Neural cell (in vitro differentiated cells): ENCODE data around the gene PPP1R27. TPM values are rescaled to one million over a fixed set of nuclear protein-coding genes. Genes with fewer than 3 reads are reported as not detected.

Experiments used
- H2AFZ ChIP-seq: fragments of 200-600, 300-800 bp; sonication (generic), shearing (Covaris generic); 2 replicates; pipeline ENCODE4 v1.6.0; 2014; ENCODE audit warnings: low read depth, mild to moderate bottlenecking, antibody characterized with exemption, low read length, moderate library complexity
- H3F3A ChIP-seq: fragments of 200-600 bp; shearing (Covaris generic); 2 replicates; pipeline ENCODE4 v1.6.1; 2016; ENCODE audit warnings: mild to moderate bottlenecking, moderate library complexity, mixed read lengths, antibody characterized with exemption, low read length; ENCODE audit not compliant: insufficient read depth, poor library complexity, severe bottlenecking
- H3K27ac ChIP-seq: fragments of 200-600, 300-800 bp; sonication (generic), shearing (Covaris generic); 2 replicates; pipeline ENCODE4 v1.5.1; 2014; ENCODE audit warnings: mild to moderate bottlenecking, low read length, moderate library complexity
- H3K27me3 ChIP-seq: fragments of 300-800, 200-600 bp; sonication (generic), shearing (Covaris generic); 2 replicates; pipeline ENCODE4 v1.6.0; 2014; ENCODE audit warnings: mild to moderate bottlenecking, low read depth, low read length, moderate library complexity; ENCODE audit not compliant: insufficient read depth
- H3K36me3 ChIP-seq: fragments of 300-800, 200-600 bp; sonication (generic), shearing (Covaris generic); 2 replicates; pipeline ENCODE4 v1.5.1; 2014; ENCODE audit warnings: mild to moderate bottlenecking, antibody characterized with exemption, low read length, moderate library complexity; ENCODE audit not compliant: insufficient read depth
- H3K4me2 ChIP-seq: fragments of 300-800, 200-600 bp; sonication (generic), shearing (Covaris generic); 2 replicates; pipeline ENCODE4 v1.6.0; 2014; ENCODE audit warnings: mild to moderate bottlenecking, low read length
- H3K4me3 ChIP-seq: fragments of 300-800, 200-600 bp; sonication (generic), shearing (Covaris generic); 2 replicates; pipeline ENCODE4 v1.5.1; 2014; ENCODE audit warnings: mild to moderate bottlenecking, low read length, moderate library complexity
- H3K79me2 ChIP-seq: fragments of 200-600 bp; shearing (Covaris generic); replicated peaks from 2 replicates; pipeline ENCODE4 v1.6.0; 2014; ENCODE audit warnings: mild to moderate bottlenecking, low read length, moderate library complexity; ENCODE audit not compliant: insufficient read depth
- H3K9ac ChIP-seq: fragments of 300-800, 200-600 bp; sonication (generic), shearing (Covaris generic); 2 replicates; pipeline ENCODE4 v1.6.1; 2016; ENCODE audit warnings: mild to moderate bottlenecking, low read length, mixed read lengths
- H3K9me2 ChIP-seq: fragments of 200-600 bp; shearing (Covaris generic); 2 replicates; pipeline ENCODE4 v1.6.1; 2016; ENCODE audit warnings: mild to moderate bottlenecking, low read length, mixed read lengths; ENCODE audit not compliant: insufficient read depth
- H3K9me3 ChIP-seq: fragments of 200-600, 300-800 bp; sonication (generic), shearing (Covaris generic); 2 replicates; pipeline ENCODE4 v1.6.1; 2016; ENCODE audit warnings: mild to moderate bottlenecking, mixed run types, low read length, moderate library complexity, mixed read lengths
- H4K20me1 ChIP-seq: fragments of 200-600 bp; shearing (Covaris generic); 2 replicates; pipeline ENCODE4 v1.6.1; 2016; ENCODE audit warnings: mild to moderate bottlenecking, mixed run types; ENCODE audit not compliant: insufficient read depth
- EP300 ChIP-seq: fragments of 450-650 bp; conservative IDR thresholded peaks from 2 replicates; pipeline ENCODE4 v1.6.1; 2014; ENCODE audit warnings: antibody characterized with exemption, mild to moderate bottlenecking, moderate library complexity; ENCODE audit not compliant: poor library complexity, severe bottlenecking
- EZH2 ChIP-seq: fragments of 200-600, 300-800 bp; shearing (Covaris generic), sonication (generic); IDR thresholded peaks from 2 replicates; pipeline ENCODE4 v1.6.1; 2014; ENCODE audit warnings: antibody characterized with exemption, low read length, borderline replicate concordance, mild to moderate bottlenecking; ENCODE audit not compliant: insufficient read depth, poor library complexity, severe bottlenecking
- MXI1 ChIP-seq: fragments of 450-650 bp; conservative IDR thresholded peaks from 2 replicates; pipeline ENCODE4 v1.6.1; 2014; ENCODE audit warnings: antibody characterized with exemption, mild to moderate bottlenecking; ENCODE audit not compliant: poor library complexity, severe bottlenecking
- POLR2AphosphoS5 ChIP-seq: IDR thresholded peaks from 2 replicates; pipeline ENCODE4 v1.6.1; 2012
- RAD21 ChIP-seq: fragments of 450-650 bp; conservative IDR thresholded peaks from 2 replicates; pipeline ENCODE4 v1.6.1; 2014; ENCODE audit warnings: antibody characterized with exemption, mild to moderate bottlenecking, moderate library complexity
- SMC3 ChIP-seq: fragments of 450-650 bp; conservative IDR thresholded peaks from 2 replicates; pipeline ENCODE4 v1.6.1; 2014; ENCODE audit warnings: antibody characterized with exemption, mild to moderate bottlenecking, moderate library complexity; ENCODE audit not compliant: poor library complexity
- TAF1 ChIP-seq: IDR thresholded peaks from 2 replicates; pipeline ENCODE4 v1.6.1; 2012; ENCODE audit warnings: low read depth
- polyA plus RNA-seq: library from polyadenylated mRNA; depleted of rRNA; stranded (reverse); fragments of >200 nt; gene quantifications from 2 replicates; pipeline ENCODE4 v1.2.3, GENCODE V29; 2014
- TF ChIP-seq, protein P1 (sequence below): IDR thresholded peaks from 2 replicates; pipeline ENCODE4 v1.6.1; 2012; ENCODE audit warnings: borderline replicate concordance
- TF ChIP-seq, protein P2 (sequence below): fragments of 450-650 bp; IDR thresholded peaks from 2 replicates; pipeline ENCODE4 v1.5.1; 2014; ENCODE audit warnings: antibody characterized with exemption, mild to moderate bottlenecking, moderate library complexity; ENCODE audit not compliant: poor library complexity, severe bottlenecking

PPP1R27 gene
- polyA plus RNA-seq, 1 donor from 2014 or later = not detected

DNA sequence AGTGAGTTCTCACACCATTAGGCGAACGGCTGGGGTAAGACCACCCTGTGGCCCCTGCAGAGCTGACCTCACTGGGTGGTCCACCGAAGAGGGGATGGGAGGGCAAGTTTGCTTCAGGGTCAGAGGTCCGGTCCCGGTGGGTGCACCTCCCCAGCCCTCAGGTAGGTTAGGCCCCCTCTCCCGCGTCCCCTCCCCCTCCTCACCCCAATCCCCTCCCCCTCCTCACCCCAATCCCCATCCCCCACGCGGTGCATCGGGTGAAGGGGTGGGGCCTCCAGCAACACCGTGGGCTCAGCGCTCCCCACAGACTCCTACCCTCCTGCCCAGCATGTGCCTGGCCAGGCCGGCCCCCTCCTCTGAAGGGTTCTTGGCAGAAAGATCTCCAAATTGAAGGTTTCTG lies 15.1 kb downstream of the PPP1R27 start:
- no peak overlapping the region for H3K9ac ChIP-seq

DNA sequence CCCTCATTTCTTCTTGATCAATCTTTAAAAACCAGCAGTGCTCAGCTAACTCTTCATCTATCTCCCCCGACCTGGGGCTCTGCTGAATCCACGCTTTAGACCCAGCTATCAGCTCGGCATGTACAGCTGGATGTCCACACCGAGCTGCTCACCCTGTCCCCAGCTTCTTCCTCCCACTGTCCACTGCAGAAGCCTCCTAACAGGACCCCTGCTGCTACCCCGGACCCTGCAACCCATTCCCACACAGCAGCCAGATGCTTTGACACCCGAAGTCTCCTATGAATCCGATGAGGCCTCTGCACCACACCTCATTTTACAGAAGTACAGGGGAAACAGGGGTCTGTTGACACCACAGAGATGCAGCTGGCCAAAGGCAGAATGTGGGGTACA lies 17.1 kb downstream of the PPP1R27 start:
- Histone ChIP-seq H4K20me1 (no peaks in the 10 kb centered on the region), H3K9me2 (no peaks in the 10 kb centered on the region), H3K9me3 (no peaks in the 10 kb centered on the region), H3K27ac (no peak overlapping the region), H3K4me3 (no peak overlapping the region), H3K79me2 (no peaks in the 10 kb centered on the region), H3F3A (no peaks in the 10 kb centered on the region), H3K36me3 (no peaks in the 10 kb centered on the region), H2AFZ (no peak overlapping the region), H3K9ac (no peak overlapping the region), H3K27me3 (no peaks in the 10 kb centered on the region), H3K4me2 (no peak overlapping the region)
- TF ChIP-seq EP300 (no peak), POLR2AphosphoS5 (no peak), SMC3 (no peak), TAF1 (no peak), EZH2 (no peak), MXI1 (no peak), RAD21 (no peak)
- TF ChIP-seq, protein P1, sequence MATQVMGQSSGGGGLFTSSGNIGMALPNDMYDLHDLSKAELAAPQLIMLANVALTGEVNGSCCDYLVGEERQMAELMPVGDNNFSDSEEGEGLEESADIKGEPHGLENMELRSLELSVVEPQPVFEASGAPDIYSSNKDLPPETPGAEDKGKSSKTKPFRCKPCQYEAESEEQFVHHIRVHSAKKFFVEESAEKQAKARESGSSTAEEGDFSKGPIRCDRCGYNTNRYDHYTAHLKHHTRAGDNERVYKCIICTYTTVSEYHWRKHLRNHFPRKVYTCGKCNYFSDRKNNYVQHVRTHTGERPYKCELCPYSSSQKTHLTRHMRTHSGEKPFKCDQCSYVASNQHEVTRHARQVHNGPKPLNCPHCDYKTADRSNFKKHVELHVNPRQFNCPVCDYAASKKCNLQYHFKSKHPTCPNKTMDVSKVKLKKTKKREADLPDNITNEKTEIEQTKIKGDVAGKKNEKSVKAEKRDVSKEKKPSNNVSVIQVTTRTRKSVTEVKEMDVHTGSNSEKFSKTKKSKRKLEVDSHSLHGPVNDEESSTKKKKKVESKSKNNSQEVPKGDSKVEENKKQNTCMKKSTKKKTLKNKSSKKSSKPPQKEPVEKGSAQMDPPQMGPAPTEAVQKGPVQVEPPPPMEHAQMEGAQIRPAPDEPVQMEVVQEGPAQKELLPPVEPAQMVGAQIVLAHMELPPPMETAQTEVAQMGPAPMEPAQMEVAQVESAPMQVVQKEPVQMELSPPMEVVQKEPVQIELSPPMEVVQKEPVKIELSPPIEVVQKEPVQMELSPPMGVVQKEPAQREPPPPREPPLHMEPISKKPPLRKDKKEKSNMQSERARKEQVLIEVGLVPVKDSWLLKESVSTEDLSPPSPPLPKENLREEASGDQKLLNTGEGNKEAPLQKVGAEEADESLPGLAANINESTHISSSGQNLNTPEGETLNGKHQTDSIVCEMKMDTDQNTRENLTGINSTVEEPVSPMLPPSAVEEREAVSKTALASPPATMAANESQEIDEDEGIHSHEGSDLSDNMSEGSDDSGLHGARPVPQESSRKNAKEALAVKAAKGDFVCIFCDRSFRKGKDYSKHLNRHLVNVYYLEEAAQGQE = no peak
- TF ChIP-seq, protein P2, sequence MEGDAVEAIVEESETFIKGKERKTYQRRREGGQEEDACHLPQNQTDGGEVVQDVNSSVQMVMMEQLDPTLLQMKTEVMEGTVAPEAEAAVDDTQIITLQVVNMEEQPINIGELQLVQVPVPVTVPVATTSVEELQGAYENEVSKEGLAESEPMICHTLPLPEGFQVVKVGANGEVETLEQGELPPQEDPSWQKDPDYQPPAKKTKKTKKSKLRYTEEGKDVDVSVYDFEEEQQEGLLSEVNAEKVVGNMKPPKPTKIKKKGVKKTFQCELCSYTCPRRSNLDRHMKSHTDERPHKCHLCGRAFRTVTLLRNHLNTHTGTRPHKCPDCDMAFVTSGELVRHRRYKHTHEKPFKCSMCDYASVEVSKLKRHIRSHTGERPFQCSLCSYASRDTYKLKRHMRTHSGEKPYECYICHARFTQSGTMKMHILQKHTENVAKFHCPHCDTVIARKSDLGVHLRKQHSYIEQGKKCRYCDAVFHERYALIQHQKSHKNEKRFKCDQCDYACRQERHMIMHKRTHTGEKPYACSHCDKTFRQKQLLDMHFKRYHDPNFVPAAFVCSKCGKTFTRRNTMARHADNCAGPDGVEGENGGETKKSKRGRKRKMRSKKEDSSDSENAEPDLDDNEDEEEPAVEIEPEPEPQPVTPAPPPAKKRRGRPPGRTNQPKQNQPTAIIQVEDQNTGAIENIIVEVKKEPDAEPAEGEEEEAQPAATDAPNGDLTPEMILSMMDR = no peak

More for the DNA sequence above, 15.1 kb downstream of the PPP1R27 start:
- TF ChIP-seq EZH2 = no peak
- TF ChIP-seq TAF1 = no peak
- TF ChIP-seq, protein P1 = no peak
- no peak for TF ChIP-seq SMC3
- no peak for TF ChIP-seq MXI1
- TF ChIP-seq, protein P2 = no peak
- TF ChIP-seq EP300 = no peak
- no peak for TF ChIP-seq POLR2AphosphoS5
- TF ChIP-seq RAD21 = no peak
- H3K4me3 ChIP-seq = no peak overlapping the region
- H3K27me3 ChIP-seq = no peaks in the 10 kb centered on the region
- H3K9me2 ChIP-seq = no peaks in the 10 kb centered on the region
- H4K20me1 ChIP-seq = no peaks in the 10 kb centered on the region
- H3K9me3 ChIP-seq = no peaks in the 10 kb centered on the region
- no peak overlapping the region for H2AFZ ChIP-seq
- no peaks in the 10 kb centered on the region for H3K79me2 ChIP-seq
- H3K4me2 ChIP-seq = no peak overlapping the region
- no peaks in the 10 kb centered on the region for H3K36me3 ChIP-seq
- no peaks in the 10 kb centered on the region for H3F3A ChIP-seq
- H3K27ac ChIP-seq = no peak overlapping the region
